Astrocyte of the spinal cord (primary cell): ENCODE results near the gene EMID1.

Experiments used
- DNase-seq: peaks from one replicate; pipeline ENCODE4 v3.0.0; 2011; ENCODE audit warnings: low read depth, low spot score
- H3K4me3 ChIP-seq: 2 replicates; pipeline ENCODE4 v1.5.1; 2011; ENCODE audit warnings: low read depth, mild to moderate bottlenecking, low read length, moderate library complexity
- in situ Hi-C: cut with HindIII; loops from 2 replicates; pipeline ENCODE4 v1.10.0; 2017; ENCODE audit warnings: low sequenced_read_pairs
- TF ChIP-seq, protein P1 (sequence below): IDR thresholded peaks from 2 replicates; pipeline ENCODE4 v1.5.1; 2012; ENCODE audit warnings: low read depth, mild to moderate bottlenecking, low read length, inconsistent platforms

The EMID1 gene

DNA sequence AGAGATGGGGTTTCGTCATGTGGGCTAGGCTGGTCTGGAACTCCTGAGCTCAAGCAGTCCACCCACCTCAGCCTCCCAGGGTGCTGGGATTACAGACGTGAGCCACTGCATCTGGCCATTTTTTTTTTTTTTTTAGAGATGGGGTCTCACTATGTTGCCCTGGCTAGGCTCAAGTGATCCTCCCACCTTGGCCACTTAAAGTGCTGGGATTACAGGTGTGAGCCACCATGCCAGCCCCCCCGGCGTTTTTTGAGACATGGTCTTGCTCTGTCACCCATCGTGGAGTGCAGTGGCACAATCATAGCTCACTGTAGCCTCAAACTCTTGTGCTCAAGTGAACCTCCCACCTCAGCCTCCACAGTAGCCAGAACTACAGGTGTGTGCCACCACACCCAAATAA, 45.6 kb downstream of the EMID1 start:
- TF ChIP-seq, protein P1, sequence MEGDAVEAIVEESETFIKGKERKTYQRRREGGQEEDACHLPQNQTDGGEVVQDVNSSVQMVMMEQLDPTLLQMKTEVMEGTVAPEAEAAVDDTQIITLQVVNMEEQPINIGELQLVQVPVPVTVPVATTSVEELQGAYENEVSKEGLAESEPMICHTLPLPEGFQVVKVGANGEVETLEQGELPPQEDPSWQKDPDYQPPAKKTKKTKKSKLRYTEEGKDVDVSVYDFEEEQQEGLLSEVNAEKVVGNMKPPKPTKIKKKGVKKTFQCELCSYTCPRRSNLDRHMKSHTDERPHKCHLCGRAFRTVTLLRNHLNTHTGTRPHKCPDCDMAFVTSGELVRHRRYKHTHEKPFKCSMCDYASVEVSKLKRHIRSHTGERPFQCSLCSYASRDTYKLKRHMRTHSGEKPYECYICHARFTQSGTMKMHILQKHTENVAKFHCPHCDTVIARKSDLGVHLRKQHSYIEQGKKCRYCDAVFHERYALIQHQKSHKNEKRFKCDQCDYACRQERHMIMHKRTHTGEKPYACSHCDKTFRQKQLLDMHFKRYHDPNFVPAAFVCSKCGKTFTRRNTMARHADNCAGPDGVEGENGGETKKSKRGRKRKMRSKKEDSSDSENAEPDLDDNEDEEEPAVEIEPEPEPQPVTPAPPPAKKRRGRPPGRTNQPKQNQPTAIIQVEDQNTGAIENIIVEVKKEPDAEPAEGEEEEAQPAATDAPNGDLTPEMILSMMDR: no peak
- DNase-seq: no peak
- in situ Hi-C loops: no loop called here
- no peak overlapping the region for H3K4me3 ChIP-seq

DNA sequence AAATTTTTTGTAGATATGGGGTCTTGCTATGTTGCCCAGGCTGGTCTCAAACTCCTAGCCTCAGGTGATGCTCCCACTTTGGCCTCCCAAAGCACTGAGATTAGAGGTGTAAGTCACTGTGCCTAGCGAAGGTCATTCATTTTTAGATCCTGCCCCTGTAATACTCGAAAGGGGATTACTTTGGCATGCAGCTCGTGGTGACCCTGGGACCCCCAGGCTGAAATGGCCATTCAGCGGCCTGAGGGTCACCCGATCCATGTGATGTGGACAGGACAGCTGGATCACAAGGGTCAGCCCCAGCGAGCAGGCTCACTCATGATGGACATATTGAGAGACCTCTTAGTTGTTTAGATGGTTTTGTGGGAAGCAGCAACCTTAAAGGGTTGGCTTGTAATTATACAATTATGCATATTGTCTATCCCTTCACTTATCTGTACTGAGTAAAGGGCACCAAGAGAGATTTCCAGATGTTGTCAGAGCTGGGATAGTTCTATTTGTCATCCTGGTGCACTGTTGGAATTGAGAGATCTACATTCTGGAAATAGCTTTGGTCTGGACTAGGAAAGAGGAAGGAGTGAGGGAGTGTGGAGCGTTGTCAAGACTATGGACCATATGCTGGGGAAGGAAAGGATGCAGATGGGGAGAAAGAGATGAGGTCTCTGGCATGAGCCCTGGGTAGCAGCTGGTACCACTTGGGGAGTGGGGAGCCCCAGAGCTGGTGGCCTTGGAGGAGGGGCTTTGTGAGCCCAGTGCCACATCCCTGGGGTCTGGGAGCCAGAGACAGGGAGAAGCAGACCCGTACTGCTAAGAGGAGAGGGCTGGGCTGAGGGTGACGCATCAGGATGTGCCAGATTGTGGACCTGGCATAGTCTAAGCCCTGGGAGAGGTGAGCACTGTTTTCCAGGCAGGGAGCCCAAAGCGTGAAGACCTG, 46.5 kb downstream of the EMID1 start:
- in situ Hi-C loops: no loop called here
- DNase-seq: no peak
- H3K4me3 ChIP-seq: no peak overlapping the region
- TF ChIP-seq, protein P1: no peak

DNA sequence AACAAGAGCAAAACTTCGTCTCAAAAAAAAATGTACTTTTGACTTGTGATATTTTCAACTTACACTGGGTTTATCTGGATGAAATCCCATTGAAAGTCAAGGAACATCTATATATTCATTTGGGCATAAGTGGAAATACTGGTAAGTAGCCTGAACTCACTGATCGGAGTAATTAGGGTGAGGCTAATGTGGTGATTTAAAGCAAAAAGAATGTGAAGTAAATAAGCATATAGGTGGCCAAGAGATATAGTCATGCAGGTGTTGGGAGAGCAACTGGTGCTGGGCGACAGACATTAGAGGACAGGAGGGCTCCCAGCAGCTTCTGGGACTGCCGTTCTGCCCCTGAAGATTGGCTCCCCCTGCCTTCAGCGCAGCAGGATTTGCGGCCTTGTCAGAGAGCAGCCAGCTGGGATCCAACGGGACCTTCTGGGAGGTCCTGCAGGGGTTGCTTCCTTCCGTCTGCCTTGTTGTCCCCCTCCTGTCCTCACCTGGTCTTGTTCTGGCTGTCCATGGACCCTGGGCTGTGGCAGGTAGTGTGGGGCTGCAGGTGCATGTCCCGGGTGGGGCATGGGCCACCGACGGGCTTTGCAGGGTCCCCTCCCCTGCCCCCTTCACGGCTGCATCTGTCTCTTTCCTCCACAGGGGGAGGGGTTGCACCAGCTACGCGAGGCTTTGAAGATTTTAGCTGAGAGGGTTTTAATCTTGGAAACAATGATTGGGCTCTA, 48.0 kb downstream of the EMID1 start:
- no peak for DNase-seq
- TF ChIP-seq, protein P1: no peak
- H3K4me3 ChIP-seq: no peak overlapping the region
- in situ Hi-C loops: no loop called here

DNA sequence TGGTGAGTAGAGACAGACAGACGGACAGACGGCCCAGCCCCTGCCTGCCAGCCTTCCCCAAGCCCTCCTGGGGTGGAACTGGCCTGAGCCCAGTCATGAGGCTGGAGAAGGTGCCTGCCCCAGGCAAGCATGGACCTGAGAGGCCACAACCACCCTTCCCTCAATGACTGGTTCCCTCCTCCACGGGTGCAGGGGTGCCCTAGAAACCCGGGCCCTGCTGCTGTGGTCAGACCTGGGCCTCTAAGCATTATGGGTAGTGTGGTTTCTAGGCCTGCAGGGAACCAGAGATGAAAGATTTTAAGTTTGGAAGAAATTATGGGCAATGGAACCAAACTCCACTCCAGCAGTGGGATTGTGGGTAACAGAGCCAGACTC, 48.6 kb downstream of the EMID1 start:
- no peak overlapping the region for H3K4me3 ChIP-seq
- DNase-seq: no peak
- TF ChIP-seq, protein P1: no peak
- in situ Hi-C loops: no loop called here

DNA sequence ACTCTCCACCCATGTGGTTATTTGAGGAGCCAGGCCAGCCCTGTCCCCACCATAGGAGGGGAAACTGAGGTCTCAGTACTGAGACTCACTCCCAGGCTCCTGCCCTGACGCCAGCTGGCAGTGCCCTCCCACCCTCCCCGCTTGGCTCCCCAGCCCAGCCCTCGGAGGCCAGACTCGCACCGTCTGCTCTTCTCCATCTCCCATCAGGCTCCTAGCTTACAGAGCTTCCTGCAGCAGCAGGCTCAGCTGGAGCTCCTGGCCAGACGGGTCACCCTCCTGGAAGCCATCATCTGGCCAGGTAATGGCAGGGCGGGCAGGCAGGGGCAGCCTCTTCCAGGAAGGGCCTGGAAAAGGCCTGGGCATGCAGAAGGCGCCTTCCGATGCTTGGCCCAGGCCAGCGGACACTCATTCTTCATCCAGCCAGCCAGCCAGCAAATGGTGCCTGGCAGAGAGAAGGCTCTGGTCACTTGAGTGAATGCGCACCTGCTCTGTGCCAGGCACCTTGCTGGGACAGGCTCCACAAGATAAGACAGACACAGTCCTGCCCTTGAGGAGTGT, 49.4 kb downstream of the EMID1 start:
- no peak for DNase-seq
- in situ Hi-C loops: no loop called here
- TF ChIP-seq, protein P1: no peak
- H3K4me3 ChIP-seq: no peak overlapping the region

DNA sequence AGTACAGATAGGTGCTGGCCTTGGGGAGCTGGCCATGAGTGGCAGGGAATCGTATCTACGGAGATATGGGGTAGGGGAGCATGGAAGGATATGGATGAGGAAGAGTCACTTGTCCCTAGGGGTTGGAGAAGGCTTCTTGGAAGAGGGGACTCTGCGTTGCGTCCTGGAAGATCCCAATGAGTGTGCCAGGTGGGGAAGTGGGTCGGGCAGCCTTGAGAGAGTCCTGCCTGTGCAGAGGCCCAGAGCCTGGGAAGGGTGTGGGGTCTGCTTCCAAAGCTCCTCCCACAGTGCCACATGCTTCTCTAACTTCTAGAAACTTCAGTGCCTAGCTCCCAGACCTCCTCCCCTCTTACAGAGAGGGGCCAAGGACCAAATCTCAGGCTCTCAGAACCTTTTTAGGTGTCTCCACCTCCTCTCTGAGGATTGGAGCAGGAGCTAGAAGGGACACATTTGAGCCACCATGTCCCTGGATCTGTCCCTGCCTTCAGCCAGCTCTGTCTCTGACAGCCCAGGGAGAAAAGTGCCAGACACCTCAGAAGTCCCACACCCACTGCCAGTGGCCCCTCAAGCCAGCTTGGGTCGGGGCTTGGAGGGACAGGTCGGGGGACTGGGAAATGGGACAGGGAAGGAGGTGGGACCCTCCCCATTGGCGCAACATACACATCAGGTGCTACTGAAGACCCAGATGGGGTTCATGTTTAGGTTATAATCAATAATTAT, 51.1 kb downstream of the EMID1 start:
- no peak for DNase-seq
- in situ Hi-C loops: no loop called here
- H3K4me3 ChIP-seq: no peak overlapping the region
- TF ChIP-seq, protein P1: no peak
